ENCODE measurements around the gene COG3. TPM values are rescaled to one million over a fixed set of nuclear protein-coding genes. Genes with fewer than 3 reads are reported as not detected.

Gene COG3
- total and polyA plus RNA-seq, 2 of the 13 experiments (the other 11 are each of a cell fraction or from before 2014, with no cell fraction given) = 37.8 to 47.5 TPM

DNA sequence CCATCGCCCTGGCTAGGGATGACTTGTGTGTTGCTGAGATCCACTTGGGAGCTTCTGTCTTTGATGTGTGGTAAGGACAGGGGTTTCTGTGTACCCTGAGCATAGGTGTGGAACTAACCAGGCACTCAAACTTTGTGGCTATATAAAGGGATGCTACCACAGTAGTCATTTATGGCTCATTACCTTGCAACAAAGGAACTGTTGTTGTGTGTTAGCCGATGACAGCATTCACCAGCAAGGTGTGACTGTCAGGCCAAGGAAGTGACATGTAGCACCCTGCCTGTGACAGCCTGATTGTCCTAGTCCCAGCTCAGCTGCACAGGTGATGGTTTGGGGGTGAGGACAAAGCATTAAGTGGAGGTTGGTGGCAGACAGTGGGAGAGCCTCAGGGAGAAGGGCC, 73.6 kb downstream of the COG3 start:
- DNase-seq (ENCODE audit: low spot score) = no peak
- TF ChIP-seq, protein P1, sequence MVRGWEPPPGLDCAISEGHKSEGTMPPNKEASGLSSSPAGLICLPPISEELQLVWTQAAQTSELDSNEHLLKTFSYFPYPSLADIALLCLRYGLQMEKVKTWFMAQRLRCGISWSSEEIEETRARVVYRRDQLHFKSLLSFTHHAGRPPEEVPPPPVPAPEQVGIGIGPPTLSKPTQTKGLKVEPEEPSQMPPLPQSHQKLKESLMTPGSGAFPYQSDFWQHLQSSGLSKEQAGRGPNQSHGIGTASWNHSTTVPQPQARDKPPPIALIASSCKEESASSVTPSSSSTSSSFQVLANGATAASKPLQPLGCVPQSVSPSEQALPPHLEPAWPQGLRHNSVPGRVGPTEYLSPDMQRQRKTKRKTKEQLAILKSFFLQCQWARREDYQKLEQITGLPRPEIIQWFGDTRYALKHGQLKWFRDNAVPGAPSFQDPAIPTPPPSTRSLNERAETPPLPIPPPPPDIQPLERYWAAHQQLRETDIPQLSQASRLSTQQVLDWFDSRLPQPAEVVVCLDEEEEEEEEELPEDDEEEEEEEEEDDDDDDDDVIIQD (CRISPR knock-in tag; IDR thresholded peaks at IDR 0.05; ENCODE audit: low read depth) = no peak
- TF ChIP-seq, protein P2, sequence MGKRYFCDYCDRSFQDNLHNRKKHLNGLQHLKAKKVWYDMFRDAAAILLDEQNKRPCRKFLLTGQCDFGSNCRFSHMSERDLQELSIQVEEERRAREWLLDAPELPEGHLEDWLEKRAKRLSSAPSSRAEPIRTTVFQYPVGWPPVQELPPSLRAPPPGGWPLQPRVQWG (CRISPR knock-in tag; IDR thresholded peaks at IDR 0.05; ENCODE audit: borderline replicate concordance, low read depth) = no peak
- TF ChIP-seq ISL2 (CRISPR knock-in tag; IDR thresholded peaks at IDR 0.05) (no peak), FLYWCH1 (CRISPR knock-in tag; IDR thresholded peaks at IDR 0.05) (no peak), TARDBP (CRISPR knock-in tag; IDR thresholded peaks at IDR 0.05) (no peak), SP140L (CRISPR knock-in tag; IDR thresholded peaks at IDR 0.05; ENCODE audit: borderline replicate concordance) (no peak), ZNF552 (CRISPR knock-in tag; IDR thresholded peaks at IDR 0.05; ENCODE audit: borderline replicate concordance) (no peak), ZNF781 (CRISPR knock-in tag; IDR thresholded peaks at IDR 0.05; ENCODE audit: borderline replicate concordance, not compliant biosample characterization) (no peak), RBM39 (IDR thresholded peaks at IDR 0.05; ENCODE audit: low read depth, low read length, poor library complexity, severe bottlenecking) (no peak), DNMT1 (CRISPR knock-in tag; IDR thresholded peaks at IDR 0.05) (no peak), MAZ (IDR thresholded peaks at IDR 0.05; ENCODE audit: borderline replicate concordance, low read depth, low read length) (no peak), MAZ (CRISPR knock-in tag; IDR thresholded peaks at IDR 0.05; ENCODE audit: low read depth) (no peak), FOXM1 (CRISPR knock-in tag; IDR thresholded peaks at IDR 0.05) (no peak), KDM3A (CRISPR knock-in tag; IDR thresholded peaks at IDR 0.05; ENCODE audit: low read depth) (no peak), FOXK1 (CRISPR knock-in tag; IDR thresholded peaks at IDR 0.05; ENCODE audit: borderline replicate concordance, low read depth) (no peak)
- TF ChIP-seq, protein P3, sequence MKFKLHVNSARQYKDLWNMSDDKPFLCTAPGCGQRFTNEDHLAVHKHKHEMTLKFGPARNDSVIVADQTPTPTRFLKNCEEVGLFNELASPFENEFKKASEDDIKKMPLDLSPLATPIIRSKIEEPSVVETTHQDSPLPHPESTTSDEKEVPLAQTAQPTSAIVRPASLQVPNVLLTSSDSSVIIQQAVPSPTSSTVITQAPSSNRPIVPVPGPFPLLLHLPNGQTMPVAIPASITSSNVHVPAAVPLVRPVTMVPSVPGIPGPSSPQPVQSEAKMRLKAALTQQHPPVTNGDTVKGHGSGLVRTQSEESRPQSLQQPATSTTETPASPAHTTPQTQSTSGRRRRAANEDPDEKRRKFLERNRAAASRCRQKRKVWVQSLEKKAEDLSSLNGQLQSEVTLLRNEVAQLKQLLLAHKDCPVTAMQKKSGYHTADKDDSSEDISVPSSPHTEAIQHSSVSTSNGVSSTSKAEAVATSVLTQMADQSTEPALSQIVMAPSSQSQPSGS (CRISPR knock-in tag; IDR thresholded peaks at IDR 0.05) = no peak
- TF ChIP-seq, protein P4, sequence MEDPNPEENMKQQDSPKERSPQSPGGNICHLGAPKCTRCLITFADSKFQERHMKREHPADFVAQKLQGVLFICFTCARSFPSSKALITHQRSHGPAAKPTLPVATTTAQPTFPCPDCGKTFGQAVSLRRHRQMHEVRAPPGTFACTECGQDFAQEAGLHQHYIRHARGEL (CRISPR knock-in tag; IDR thresholded peaks at IDR 0.05) = no peak
- TF ChIP-seq, protein P5, sequence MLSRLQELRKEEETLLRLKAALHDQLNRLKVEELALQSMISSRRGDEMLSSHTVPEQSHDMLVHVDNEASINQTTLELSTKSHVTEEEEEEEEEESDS (CRISPR knock-in tag; IDR thresholded peaks at IDR 0.05; ENCODE audit: borderline replicate concordance) = no peak
- TF ChIP-seq, protein P6, sequence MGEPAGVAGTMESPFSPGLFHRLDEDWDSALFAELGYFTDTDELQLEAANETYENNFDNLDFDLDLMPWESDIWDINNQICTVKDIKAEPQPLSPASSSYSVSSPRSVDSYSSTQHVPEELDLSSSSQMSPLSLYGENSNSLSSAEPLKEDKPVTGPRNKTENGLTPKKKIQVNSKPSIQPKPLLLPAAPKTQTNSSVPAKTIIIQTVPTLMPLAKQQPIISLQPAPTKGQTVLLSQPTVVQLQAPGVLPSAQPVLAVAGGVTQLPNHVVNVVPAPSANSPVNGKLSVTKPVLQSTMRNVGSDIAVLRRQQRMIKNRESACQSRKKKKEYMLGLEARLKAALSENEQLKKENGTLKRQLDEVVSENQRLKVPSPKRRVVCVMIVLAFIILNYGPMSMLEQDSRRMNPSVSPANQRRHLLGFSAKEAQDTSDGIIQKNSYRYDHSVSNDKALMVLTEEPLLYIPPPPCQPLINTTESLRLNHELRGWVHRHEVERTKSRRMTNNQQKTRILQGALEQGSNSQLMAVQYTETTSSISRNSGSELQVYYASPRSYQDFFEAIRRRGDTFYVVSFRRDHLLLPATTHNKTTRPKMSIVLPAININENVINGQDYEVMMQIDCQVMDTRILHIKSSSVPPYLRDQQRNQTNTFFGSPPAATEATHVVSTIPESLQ (CRISPR knock-in tag; conservative IDR thresholded peaks at IDR 0.05) = no peak

More for the DNA sequence above, 73.6 kb downstream of the COG3 start:
- H3K27ac ChIP-seq (ENCODE audit: extremely low read length, insufficient read depth, low read length) = no peak overlapping the region
- peaks cover 9 to 25% of the 10 kb centered on the region in 2 experiments for H3K36me3 ChIP-seq (replicated peaks in 1 of 2; ENCODE audit: control insufficient read depth in 1 of 2, insufficient read depth in 2 of 2, low read length in 2 of 2)
- H3K9ac ChIP-seq (ENCODE audit: insufficient read depth, low read depth, low read length) = no peak overlapping the region
- H3K4me1 ChIP-seq (ENCODE audit: insufficient read depth, low read length) = no peaks in the 10 kb centered on the region
- no TSS peak for BruUV-seq (replicated peaks)
- H3K9me3 ChIP-seq (ENCODE audit: low read length) = no peaks in the 10 kb centered on the region
- no peaks in the 10 kb centered on the region for H3K27me3 ChIP-seq (ENCODE audit: control insufficient read depth in 1 of 2, insufficient read depth in 2 of 2, low read length in 2 of 2)
- no peaks in the 10 kb centered on the region for H3K79me2 ChIP-seq (ENCODE audit: insufficient read depth, low read length)
- ATAC-seq = peak; percentile 17
- WGBS (ENCODE audit: low lambda C conversion rate) = 79% methylated on average over 2 of the region's 2 CpGs
- in situ Hi-C loops (cut with HindIII; ENCODE audit: extremely low pct_ligation_motif_present, low pct_unique_long_range_greater_than_20kb) = no loop called here
- ChIA-PET CTCF (ENCODE audit: low intra/inter-chr PET ratio, low total read pairs) (no interaction called here), POLR2A (no interaction called here)
- no peak overlapping the region for H3K4me3 ChIP-seq (replicated peaks in 1 of 3; ENCODE audit: insufficient read depth in 1 of 3, low read depth in 2 of 3, low read length in 3 of 3)
- FAIRE-seq = no peak
- intact Hi-C loops (cut with micrococcal nuclease; ENCODE audit: unreplicated experiment) = no loop called here
- no peak overlapping the region for H3K4me2 ChIP-seq (ENCODE audit: low read depth, low read length)
- no peaks in the 10 kb centered on the region for H4K20me1 ChIP-seq (ENCODE audit: insufficient read depth, low read length)
- H2AFZ ChIP-seq (ENCODE audit: low read length) = no peak overlapping the region
